GM12891 (cell line): ENCODE results near the gene SDK1.

ENCODE experiments used
- DNase-seq: peaks from one replicate; pipeline ENCODE4 v3.0.0; 2011; ENCODE audit warnings: low spot score; ENCODE audit not compliant: insufficient read length
- FAIRE-seq: peaks from 2 replicates; lab custom pipeline; 2011; peaks lifted over from hg19 to GRCh38; lab: Jason Lieb, UNC
- PAX5 ChIP-seq: IDR thresholded peaks from 2 replicates; pipeline ENCODE4 v1.6.1; 2011; ENCODE audit warnings: low read length, moderate library complexity, mild to moderate bottlenecking; ENCODE audit not compliant: insufficient read depth, severe bottlenecking
- POLR2A ChIP-seq: IDR thresholded peaks from 2 replicates; pipeline ENCODE4 v1.6.1; 2011; ENCODE audit warnings: low read depth, low read length, control low read depth
- POLR2AphosphoS5 ChIP-seq: IDR thresholded peaks from 2 replicates; pipeline ENCODE4 v1.6.1; 2011; ENCODE audit warnings: low read depth, low read length, control low read depth
- POU2F2 ChIP-seq: IDR thresholded peaks from 2 replicates; pipeline ENCODE4 v1.6.1; 2011; ENCODE audit warnings: low read depth, mild to moderate bottlenecking, control low read depth, low read length, moderate library complexity
- SPI1 ChIP-seq: IDR thresholded peaks from 2 replicates; pipeline ENCODE4 v1.6.1; 2011; ENCODE audit warnings: low read depth, low read length, control low read depth
- TAF1 ChIP-seq: IDR thresholded peaks from 2 replicates; pipeline ENCODE4 v1.6.1; 2011; ENCODE audit warnings: low read depth, low read length, control low read depth

Gene SDK1

DNA sequence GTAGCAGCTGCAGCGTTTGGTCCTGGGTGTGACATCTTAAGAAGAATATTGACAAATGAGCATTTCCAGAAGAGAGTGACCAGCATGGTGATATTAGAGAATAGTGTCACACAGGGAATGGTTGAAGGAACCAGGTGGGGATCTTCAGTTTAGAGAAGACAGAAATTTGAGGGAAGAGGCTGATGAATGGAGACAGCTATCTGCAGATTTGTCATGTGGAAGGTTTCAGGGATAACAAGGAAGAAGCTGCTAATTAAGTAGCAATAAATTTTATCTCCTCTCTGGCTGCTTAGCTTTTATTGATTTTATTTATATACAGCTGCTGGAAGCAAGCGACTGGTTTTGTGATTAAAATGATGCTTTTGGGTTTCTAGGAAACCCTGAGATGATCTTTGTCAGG lies 26.0 kb downstream of the SDK1 start:
- no peak for TF ChIP-seq POU2F2
- no peak for TF ChIP-seq TAF1
- no peak for TF ChIP-seq SPI1
- TF ChIP-seq POLR2A = no peak

DNA sequence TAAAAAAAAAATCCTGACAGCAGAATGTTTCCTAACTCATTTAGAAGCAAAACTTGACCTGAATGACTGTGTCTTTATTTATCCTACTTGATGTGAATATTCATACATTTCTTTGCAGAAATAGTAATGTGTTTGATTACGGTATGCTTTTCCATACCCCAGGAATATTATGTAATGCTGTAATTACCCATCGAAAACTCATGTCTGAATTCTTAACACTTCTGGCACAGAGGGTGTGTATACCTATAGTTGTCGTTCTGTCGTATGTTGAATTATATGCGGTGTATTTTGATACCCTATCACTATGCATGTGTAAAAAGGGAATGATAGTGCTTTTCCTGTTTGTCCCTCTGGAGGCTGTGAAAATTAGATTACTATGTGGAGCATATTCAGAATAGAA lies 26.6 kb downstream of the SDK1 start:
- FAIRE-seq = no peak
- DNase-seq = no peak
- TF ChIP-seq POLR2AphosphoS5 (no peak), TAF1 (no peak), SPI1 (no peak), POLR2A (no peak), PAX5 (no peak), POU2F2 (no peak)

More for the DNA sequence above, 26.0 kb downstream of the SDK1 start:
- FAIRE-seq (no peak), DNase-seq (no peak)

DNA sequence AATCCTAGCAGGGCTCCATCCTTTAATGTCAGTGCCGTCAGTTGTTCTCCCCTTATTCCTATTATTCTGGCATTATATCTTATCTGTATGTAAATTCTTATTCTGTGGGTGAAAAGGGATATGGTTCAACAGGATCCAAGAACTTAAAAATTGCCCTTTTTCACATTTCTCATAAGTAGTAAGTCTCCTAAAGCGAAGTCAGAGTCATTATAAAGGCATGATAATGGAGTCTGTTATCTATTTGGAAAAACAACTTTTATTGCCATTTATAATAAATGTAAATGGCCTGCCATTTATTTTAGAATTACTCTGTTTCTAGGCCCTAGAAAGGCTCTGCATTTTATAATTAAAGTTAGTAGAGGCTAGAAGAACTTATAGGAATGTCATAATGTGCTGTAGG lies 31.3 kb downstream of the SDK1 start:
- no peak for DNase-seq
- no peak for FAIRE-seq
- TF ChIP-seq POLR2AphosphoS5 (no peak), SPI1 (no peak), POLR2A (no peak), POU2F2 (no peak), TAF1 (no peak)

DNA sequence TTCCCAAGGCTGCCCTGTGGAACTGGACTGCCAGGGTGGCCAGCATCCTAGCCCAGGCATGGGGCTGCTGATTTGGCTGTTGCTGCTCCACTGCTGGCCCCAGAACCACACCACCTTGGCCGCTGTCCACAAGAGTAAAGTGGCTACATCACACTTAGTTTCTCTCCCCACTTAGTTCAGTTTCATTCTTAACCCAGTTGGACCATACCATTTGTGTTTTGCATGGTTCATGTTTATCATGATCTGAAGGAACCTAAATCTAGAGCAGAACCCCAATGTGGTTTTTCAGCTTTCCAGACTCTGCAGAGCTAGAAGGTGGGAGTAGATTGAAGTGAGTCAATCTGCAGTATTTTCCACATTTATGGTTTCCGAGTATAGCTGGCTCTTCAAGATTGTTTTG lies 32.8 kb downstream of the SDK1 start:
- TF ChIP-seq PAX5 (no peak), TAF1 (no peak)
- FAIRE-seq (no peak), DNase-seq (no peak)

DNA sequence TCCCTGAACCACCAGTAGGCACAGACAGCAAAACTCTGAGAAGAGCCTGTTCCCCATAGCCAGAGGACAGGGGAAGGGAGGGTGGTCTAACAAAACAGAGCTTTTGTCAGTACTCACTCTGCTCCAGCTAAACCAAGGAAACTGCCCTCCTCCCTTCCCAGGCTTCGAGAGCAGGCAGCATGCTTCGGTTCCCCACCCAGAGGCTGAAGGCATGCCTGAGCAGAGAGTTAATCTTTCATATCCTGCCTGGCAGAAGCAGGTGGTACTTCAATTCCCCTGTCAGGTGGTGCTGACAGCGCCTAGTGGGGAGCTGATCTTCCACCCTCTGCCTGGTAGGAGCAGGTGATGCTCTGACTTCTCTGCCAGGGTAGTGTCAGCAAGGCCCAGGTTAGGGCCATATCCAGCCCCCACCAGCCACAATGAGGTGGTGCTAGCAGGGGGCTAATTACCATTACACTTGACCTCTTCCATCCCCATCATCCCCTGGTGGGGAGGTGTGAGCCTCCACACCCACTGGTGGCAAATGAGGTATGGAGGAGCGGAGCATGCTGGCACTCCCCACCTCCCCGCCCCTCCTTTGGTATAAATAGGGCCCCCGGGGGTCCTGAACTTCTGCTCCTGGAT lies 35.1 kb downstream of the SDK1 start:
- TF ChIP-seq TAF1 (no peak), POU2F2 (no peak)
- no peak for DNase-seq
- no peak for FAIRE-seq

DNA sequence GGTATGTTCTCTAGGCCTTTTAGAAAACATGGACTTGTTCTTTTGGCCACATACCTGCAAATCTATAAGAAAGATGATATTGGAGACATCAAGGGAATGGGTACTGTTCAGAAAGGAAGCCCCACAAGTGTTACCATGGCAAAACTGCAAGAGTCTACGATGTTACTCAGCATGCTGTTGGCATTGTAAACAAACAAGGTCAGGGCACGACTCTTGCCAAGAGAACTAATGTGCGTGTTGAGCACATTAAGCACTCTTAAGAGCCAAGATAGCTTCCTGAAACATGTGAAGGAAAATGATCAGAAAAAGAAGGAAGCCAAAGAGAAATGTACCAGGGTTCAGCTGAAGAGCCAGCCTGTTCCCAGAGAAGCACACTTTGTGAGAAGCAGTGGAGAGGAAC lies 37.1 kb downstream of the SDK1 start:
- DNase-seq (no peak), FAIRE-seq (no peak)
- no peak for TF ChIP-seq POLR2A
- TF ChIP-seq SPI1 = no peak
- TF ChIP-seq PAX5 = no peak
- no peak for TF ChIP-seq POU2F2
- TF ChIP-seq POLR2AphosphoS5 = no peak
- no peak for TF ChIP-seq TAF1

DNA sequence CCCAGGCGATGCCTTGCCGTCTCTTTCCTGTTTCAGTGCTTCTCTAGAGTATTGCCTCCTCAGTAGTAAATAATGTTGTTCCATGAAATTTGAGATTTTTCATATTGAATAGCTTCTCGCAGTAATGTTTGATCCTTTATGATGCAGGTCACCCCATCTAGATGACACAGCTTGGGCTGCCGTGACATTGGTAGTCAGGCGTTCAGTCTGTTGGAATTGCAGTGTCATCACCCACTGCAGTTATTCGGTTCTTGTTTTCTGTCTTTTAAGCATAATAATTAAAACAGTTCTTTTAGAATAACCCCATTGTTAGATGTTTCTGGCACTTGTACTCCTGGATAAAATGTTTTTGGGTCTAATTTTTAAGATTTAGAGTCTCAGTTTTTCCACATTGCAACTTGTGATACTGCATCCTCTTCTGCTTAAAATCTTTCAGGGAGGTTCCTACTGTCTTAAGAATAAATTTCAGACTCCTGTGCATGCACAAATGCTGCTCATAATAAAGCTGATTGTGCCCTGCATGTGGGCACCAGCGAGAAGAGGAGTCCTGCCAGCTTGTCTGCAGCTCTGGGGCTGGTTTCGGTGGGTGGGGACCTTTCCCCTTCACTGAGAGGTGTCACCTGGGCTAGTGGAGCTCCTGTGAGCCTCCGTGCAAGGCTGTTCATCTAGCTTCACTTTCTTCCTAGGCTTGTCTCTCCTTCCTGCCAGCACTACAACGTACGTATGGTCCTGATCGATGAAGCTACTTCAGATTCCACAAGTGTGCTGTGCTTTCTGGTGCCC lies 44.8 kb downstream of the SDK1 start:
- TF ChIP-seq POLR2A (no peak), POLR2AphosphoS5 (no peak), TAF1 (no peak), SPI1 (no peak), POU2F2 (no peak), PAX5 (no peak)
- FAIRE-seq = no peak

DNA sequence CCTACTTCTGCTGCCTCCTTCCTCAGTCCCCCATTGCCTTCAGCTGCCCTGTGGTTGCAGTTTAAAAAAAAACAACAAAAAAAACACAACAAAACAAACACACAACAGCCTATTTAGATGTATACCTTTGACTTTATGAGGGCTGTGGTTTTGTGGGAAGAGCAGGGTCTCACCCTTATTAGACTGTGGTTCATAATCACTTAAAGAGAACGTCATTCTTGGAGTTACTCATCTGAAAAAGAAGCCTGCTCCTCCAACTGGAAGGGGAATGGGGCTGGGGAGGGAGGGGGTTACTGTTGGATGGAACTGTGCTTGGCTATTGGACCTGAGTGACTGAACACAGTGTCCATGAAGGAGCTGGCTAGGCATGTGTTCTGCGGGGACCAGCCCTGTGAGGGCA lies 48.1 kb downstream of the SDK1 start:
- DNase-seq (no peak), FAIRE-seq (no peak)
- TF ChIP-seq PAX5 (no peak), SPI1 (no peak), POLR2AphosphoS5 (no peak), POU2F2 (no peak), TAF1 (no peak), POLR2A (no peak)

More for the DNA sequence above, 44.8 kb downstream of the SDK1 start:
- no peak for DNase-seq

DNA sequence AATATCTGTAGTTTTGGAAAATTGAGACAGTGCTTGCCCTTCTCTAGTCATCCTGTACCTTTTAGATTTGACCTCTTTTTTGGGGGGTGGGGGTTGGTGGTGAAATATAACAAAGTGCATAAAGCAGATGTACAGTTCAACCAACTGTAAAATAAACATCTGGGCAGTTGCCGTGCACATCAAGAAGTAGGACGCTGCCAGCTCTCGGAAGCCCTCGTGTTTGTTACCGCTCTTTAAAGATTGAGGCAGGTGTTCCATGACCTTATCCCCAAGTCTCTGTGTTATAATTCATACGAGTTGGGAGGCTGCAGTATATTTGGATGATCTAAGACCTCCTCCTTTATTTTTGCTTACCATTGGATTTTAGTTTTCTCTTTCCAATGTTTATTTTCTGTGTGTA lies 55.1 kb downstream of the SDK1 start:
- DNase-seq = no peak
- FAIRE-seq = no peak
- TF ChIP-seq POLR2AphosphoS5 = no peak
- TF ChIP-seq POU2F2 = no peak
- no peak for TF ChIP-seq SPI1
- TF ChIP-seq POLR2A = no peak
- TF ChIP-seq PAX5 = no peak
- TF ChIP-seq TAF1 = no peak

DNA sequence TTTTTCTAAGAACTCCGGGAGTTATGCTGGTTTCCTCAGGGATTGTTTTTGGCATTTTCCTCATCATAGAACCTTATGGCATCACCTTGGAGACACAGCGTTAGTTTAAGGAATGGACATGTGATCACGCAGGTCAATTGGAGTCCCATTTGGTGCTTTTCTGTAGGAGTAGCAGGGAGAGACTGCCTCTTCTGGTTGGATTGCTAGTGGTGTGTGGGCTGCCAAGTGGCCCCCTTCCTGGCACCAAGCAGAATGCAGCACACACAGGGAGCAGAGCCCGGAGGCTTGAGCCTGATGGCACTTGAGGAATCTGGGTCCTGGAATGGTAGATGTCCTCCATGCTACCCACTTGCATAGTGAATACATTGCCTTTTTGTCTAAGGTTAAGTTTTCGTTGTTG lies 57.9 kb downstream of the SDK1 start:
- DNase-seq (no peak), FAIRE-seq (no peak)
- TF ChIP-seq POLR2AphosphoS5 (no peak), PAX5 (no peak), POU2F2 (no peak), TAF1 (no peak), SPI1 (no peak)
